Mesothelial cell of epicardium (in vitro differentiated cells): ENCODE data around the gene CENPN. TPM values are rescaled to one million over a fixed set of nuclear protein-coding genes. Genes with fewer than 3 reads are reported as not detected.

Experiments used
- DNase-seq, 2 experiments: peaks; one replicate each; pipeline ENCODE4 v3.0.0; 2021; ENCODE audit warnings: low spot score in 2 of 2; ENCODE audit not compliant: unreplicated experiment in 2 of 2
- H3K27ac Mint-ChIP-seq: 2 replicates; pipeline ENCODE4 v1.8.0; 2021; ENCODE audit warnings: mixed read lengths
- H3K27me3 Mint-ChIP-seq: 2 replicates; pipeline ENCODE4 v1.8.0; 2021; ENCODE audit warnings: low read depth, mixed read lengths
- H3K36me3 Mint-ChIP-seq: 2 replicates; pipeline ENCODE4 v1.8.0; 2021; ENCODE audit warnings: mixed read lengths
- H3K4me1 Mint-ChIP-seq: 2 replicates; pipeline ENCODE4 v1.8.0; 2021; ENCODE audit warnings: mixed read lengths
- H3K4me3 Mint-ChIP-seq: 2 replicates; pipeline ENCODE4 v1.8.0; 2021; ENCODE audit warnings: mild to moderate bottlenecking, moderate library complexity, mixed read lengths
- H3K9me3 Mint-ChIP-seq: 2 replicates; pipeline ENCODE4 v1.8.0; 2021; ENCODE audit warnings: mixed read lengths
- CTCF ChIP-seq: fragments of 200-600 bp; sonication (generic); IDR thresholded peaks from one replicate; pipeline ENCODE4 v1.5.0; 2021; ENCODE audit warnings: antibody characterized with exemption; ENCODE audit not compliant: unreplicated experiment
- total RNA-seq: library from RNA; stranded (reverse); gene quantifications from 3 replicates; pipeline ENCODE4 v1.2.1, GENCODE V29; 2021

CENPN gene
- total RNA-seq, 1 donor from 2014 or later: 13.1 TPM

- no peak for DNase-seq
- Mint-ChIP-seq H3K4me1 (peaks cover 4% of the 10 kb centered on the region), H3K36me3 (no peaks in the 10 kb centered on the region), H3K27me3 (no peaks in the 10 kb centered on the region), H3K27ac (no peak overlapping the region), H3K4me3 (no peak overlapping the region), H3K9me3 (no peaks in the 10 kb centered on the region)
- TF ChIP-seq CTCF: no peak
Measured at GRCh38 chr16:81080233-81080632, 73.2 kb downstream of the CENPN start.

GRCh38 chr16:81081014-81081413 lies 74.0 kb downstream of the CENPN start:
- no peaks in the 10 kb centered on the region for H3K9me3 Mint-ChIP-seq
- H3K4me1 Mint-ChIP-seq: peaks cover 4% of the 10 kb centered on the region
- no peak overlapping the region for H3K27ac Mint-ChIP-seq
- no peak for DNase-seq
- no peaks in the 10 kb centered on the region for H3K36me3 Mint-ChIP-seq
- H3K4me3 Mint-ChIP-seq: no peak overlapping the region
- no peak for TF ChIP-seq CTCF
- no peaks in the 10 kb centered on the region for H3K27me3 Mint-ChIP-seq

Other genes starting within 250 kb of the CENPN start
- 3.0 to 4.6 TPM (median 3.2 TPM) in 3 replicates for gene CDYL2, start 202.6 kb upstream of the CENPN start, total RNA-seq
- gene CMC2, start 329 bp upstream of the CENPN start, total RNA-seq: 33.2 to 35.1 TPM (median 34.0 TPM) in 3 replicates
- gene ATMIN, start 28.6 kb downstream of the CENPN start, total RNA-seq: 43.1 to 45.6 TPM (median 43.2 TPM) in 3 replicates
- gene C16orf46, start 70.0 kb downstream of the CENPN start, total RNA-seq: 0.89 to 2.0 TPM (median 0.90 TPM) in 3 replicates
- gene GCSH, start 89.2 kb downstream of the CENPN start, total RNA-seq: 31.6 to 37.6 TPM (median 34.8 TPM) in 3 replicates
- gene BCO1, start 231.5 kb downstream of the CENPN start, total RNA-seq: not detected in 3 replicates